Left renal cortex interstitium (tissue), 4 donors: ENCODE results near the gene ADAMTS14. TPM values are rescaled to one million over a fixed set of nuclear protein-coding genes. Genes with fewer than 3 reads are reported as not detected.
"Not testable (repeated sequence)": the region's sequence is repeated elsewhere in the genome, so short reads cannot be mapped to it uniquely, and the experiment has no call there.

Experiments
- DNase-seq, 4 donors: peaks; one replicate each; pipeline ENCODE4 v3.0.0-alpha.2; 2013; ENCODE audit warnings: low read depth in 4 of 4, low spot score in 2 of 4, missing footprints in 1 of 4
- polyA plus RNA-seq, 4 donors: library from polyadenylated mRNA; unstranded; fragments of 120-200 nt; gene quantifications; one replicate each; pipeline ENCODE4 v1.2.1, GENCODE V29; 2013; ENCODE audit not compliant: insufficient read length in 4 of 4

The ADAMTS14 gene
- polyA plus RNA-seq, 4 donors, result 0.96 to 1.6 (median 1.4) TPM

DNA sequence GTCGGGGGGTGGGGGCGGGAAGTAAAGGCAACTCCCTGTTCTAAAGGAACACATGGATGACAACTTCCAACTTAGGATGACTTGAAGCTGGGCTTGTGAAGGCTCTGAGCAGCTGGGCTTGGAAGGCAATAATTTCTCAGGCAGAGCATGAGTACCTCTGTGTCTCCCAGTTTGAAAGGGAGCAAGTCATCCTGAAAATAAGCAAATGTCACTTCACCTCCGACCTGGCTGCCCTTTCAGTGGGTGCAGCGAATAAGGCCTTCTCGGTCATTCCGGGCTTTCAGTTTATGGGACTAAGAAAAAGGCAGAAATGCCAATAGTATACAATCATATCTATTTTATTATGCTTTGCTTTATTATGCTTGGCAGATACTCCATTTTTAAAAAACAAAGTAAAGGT is 15.3 kb upstream of the ADAMTS14 start:
- DNase-seq, result no peak

DNA sequence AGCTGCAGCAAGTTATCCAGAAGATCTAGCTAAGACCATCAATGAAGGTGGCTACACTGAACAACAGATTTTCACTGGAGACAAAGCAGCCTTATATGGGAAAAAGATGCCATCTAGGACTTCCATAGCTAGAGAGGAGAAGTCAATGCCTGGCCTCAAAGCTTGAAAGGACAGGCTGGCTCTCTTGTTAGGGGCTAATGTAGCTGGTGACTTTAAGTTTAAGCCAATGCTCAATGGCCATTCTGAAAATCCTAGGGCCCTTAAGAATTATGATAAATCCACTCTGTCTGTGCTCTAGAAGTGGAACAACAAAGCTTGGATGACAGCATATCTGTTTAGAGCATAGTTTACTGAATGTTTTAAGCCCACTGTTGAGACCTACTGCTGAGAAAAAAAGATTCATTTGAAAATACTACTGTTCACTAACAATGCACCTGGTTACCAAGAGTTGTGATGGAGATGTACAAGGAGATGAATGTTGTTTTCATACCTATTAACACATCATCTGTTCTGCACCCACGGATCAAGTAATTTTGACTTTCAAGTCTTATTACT is 13.6 kb upstream of the ADAMTS14 start:
- no peak for DNase-seq

DNA sequence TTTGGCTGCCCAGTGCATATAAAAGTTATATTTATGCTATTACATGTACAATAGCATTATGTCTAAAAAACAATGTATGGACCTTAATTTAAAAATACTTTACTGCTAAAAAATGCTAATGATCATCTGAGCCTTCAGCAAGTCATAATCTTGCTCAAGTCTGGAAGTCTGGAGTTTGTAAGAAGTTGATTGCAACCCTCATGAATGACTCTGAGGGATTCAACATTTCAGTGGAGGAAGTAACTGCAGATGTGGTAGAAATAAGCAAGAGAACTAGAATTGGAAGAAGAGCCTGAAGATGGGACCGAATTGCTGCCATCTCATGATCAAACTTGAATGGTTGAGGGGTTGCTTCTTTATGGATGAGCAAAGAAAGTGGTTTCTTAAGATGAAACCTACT is 13.0 kb upstream of the ADAMTS14 start:
- DNase-seq, result no peak

DNA sequence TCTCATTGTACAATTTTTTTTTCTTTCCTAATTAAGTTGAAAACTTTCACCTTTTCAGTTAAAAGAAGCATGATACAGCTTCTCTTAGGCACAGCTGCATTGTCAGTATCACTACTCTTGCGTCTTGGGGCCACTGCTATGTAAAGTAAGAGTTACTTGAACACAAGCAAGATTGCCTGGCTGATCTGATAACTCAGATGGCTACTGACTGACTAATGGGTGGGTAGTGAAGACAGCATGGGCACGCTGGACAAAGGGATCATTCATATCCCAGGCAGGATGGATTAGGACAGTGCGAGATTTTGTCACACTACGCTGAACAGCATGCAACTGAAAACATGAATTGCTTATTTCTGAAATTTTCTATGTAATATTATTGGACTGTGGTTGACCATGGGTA is 11.6 kb upstream of the ADAMTS14 start:
- DNase-seq, result no peak

DNA sequence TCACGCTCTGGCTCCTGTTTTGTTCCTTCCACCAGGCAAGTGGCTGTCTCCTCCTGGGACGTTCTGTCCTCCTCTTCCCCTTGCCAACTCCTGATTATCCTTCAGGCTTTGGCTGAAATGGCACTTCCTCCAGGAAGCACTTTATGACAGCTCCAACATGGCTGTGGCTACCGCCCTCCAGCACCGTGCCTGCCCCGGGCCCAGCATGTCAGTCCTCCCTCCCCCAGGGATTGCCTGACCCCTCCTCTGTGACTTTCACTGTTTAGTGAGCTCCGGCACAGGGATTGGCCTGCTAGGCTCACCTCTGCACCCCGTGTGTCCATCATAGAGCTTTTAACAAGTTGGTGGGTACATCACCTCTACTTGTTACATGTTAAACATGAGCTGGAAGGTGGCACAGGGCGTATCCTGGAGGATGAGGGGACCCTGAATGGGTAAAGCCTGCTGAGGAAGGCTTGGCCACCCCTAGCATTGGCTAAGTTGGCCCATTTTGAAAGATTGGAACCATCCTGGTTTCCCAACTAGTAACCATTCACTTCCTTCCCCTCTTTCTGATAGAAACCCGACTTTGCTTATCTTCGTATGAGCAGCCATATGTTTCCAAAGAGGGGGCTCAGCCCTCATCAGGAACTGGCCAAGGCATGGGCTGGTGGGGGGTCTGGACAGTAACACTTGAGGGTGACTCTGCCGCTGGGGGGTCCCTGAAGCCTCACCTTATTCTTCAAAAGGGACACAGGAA is 10.5 kb upstream of the ADAMTS14 start:
- no peak for DNase-seq

DNA sequence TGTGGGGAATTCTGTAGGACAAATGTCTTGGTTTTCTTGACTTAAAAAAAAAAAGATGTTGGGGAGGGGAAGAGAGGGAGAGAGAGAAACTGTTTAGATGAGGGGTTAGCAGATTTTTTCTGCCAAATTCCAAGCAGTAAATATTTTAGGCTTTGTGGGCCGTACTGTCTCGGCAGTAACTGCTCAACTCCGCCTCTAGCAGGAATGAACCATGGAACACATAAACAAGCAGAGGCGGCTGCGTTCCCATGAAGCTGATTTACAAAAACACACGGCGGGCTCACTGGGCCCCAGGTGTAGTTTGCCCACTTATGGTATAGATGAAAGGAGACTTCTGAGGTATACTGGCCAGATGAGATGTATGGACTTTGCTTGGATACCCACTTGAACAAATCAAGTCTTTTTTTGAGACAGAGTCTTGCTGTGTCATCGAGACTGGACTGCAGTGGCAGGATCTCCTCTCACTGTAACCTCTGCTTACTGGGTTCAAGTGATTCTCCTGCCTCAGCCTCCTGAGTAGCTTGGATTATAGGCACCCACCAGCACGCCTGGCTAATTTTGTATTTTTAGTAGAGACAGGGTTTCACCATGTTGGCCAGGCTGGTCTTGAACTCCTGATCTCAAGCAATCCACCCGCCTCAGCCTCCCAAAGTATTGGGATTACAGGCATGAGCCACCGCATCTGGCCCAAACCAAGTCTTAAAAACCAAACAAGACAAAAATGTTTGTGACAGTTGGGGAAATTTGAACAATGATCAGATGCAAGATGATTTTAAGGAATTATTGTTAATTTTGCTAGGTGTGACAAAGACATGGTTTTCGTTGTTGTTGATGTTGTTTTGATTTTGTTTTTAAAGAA is 9.7 kb upstream of the ADAMTS14 start:
- DNase-seq, result no peak

DNA sequence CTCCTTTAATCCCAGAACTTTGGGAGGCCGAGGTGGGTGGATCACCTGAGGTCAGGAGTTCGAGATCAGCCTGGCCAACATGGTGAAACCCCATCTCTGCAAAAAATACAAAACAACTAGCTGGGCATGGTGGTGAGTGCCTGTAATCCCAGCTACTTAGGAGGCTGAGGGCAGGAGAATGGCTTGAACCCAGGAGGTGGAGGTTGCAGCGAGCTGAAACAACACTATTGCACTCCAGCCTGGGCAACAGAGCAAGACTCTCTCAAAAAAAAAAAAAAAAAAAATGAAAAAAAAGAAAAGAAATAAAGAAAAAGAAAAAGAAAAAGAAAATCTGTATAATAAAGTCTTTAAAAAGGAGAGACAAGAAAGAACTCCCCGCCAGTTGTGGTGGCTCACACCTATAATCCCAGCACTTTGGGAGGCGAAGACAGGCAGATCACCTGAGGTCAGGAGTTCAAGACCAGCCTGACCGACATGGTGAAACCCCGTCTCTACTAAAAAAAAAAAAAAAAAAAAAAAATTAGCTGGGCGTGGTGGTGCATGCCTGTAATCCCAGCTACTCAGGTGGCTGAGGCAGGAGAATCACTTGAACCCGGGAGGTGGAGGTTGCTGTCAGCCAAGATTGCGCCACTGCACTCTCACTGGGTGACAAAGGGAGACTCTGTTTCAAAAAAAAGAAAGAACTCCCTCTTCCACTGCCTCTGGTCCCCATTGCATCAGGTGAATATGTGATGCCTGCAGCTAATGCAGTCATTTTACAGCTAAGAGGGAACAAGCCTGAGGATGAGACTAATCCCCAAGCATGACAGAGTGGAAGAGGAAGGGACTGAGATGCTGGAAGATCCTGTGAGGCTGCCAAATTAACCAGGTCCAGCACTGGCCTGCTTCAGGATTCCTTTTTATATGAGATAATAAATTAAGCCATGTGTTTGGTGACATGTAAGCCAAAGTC is 8.6 kb upstream of the ADAMTS14 start:
- DNase-seq, result not testable (repeated sequence)

DNA sequence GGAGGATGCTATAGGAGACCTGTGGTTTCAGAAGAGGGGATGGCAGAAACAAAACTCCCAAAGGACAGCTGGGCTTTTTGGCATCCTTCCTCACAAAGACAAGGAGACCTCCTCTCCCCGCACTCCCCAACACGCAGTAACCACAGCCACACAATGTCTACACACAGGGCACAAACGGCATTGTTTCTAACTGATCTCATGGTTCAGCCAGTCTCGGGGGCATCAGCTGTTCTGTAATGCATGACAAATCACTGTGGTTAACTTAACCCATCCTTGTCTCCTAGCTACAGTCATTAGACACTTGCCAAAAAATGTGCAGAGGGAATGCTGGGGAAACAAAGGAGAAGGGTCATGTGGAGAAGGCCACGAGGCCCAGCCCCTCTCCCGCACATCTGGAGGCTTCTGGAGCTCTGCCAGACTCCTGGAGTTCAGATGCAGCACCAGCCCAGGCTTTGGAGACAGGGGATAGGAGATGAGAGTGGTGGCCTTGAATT is 7.6 kb upstream of the ADAMTS14 start:
- no peak for DNase-seq

DNA sequence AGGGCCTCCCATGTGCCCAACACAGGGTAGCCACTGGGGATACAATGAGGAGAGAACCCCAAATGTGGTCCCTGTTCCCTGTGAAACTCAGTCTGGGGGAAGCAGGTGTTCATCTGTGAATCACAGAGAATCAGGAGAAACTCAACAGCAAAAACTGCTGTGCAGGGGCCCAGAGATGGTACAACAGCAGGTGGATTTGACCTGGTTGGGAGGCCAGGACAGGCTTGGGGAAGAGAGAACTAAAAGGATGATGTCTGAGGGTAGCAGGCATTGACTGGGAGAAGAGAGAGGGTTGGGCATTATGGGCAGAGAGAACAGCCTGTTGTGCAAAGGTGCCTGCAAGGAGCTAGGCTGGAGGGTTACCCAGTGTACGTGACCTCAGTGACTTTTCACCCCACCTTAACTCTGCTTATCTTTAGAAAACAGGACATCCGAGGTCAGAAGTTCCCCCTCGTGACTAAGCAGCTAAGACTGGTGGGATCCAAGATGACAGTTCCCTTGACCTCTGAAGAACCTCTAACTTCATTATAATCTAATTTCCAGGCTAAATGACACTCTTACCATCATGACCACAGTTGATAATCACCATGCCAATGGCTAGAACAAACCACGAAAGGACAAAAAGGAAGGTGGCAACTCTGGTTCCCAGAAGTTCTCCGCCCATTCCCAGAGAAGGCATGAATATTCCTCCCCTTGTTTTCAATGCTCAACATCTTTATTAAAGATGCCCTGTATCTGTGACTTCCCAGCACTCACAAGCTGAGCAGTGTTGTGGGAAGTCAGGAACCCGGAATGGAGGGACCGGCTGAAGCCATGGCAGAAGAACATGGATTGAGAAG is 5.1 kb upstream of the ADAMTS14 start:
- no peak for DNase-seq

DNA sequence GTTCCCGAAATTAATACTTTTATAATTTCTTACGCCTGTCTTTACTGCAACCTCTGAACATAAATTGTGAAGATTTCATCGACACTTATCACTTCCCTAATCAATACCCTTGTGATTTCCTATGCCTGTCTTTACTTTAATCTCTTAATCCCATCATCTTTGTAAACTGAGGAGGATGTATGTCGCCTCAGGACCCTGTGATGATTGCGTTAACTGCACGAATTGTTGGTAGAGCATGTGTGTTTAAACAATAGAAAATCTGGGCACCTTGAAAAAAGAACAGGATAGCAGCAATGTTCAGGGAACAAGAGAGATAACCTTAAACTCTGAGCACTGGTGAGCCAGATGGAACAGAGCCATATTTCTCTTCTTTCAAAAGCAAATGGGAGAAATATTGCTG is 4.5 kb upstream of the ADAMTS14 start:
- not testable (repeated sequence) for DNase-seq

DNA sequence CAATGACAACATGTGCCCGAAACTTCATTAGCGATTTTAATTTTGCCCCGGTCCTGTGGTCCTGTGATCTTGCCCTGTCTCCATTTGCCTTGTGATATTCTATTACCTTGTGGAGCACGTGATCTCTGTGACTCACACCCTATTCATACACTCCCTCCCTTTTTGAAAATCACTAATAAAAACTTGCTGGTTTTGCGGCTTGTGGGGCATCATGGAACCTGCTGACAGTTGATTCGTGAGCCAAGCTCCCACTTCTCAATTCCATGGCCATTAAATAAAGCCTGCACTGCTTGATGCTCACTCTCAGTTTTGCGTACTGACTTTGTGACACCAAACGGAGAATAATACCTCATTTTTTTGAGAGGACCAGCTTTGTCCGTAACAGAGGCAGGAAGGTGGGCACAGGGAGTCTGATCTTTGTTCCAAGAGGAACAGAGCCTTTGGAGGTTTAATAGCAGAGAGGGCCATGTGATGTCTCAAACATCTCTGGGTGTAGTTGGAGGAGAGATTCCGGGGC is 3.8 kb upstream of the ADAMTS14 start:
- no peak for DNase-seq

DNA sequence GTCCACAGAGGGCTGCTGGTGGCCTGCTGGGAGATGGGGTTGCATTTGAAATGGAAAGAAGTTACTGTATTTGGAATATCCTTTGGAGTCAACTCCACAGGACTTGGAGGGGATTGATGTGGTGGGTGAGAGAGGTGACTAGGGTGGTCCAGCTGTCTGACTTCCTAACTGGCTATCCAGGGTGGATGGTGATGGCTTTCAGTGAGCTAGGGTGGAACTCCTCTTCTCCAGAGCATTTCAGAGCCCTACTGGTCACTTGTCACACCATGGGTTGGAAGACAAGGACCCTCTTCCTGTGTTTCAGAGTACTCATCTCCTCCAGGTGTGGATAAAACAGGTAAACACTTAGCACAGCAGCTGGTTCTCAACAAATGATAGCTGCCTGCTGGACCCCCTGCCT is 3.3 kb upstream of the ADAMTS14 start:
- DNase-seq, result no peak

DNA sequence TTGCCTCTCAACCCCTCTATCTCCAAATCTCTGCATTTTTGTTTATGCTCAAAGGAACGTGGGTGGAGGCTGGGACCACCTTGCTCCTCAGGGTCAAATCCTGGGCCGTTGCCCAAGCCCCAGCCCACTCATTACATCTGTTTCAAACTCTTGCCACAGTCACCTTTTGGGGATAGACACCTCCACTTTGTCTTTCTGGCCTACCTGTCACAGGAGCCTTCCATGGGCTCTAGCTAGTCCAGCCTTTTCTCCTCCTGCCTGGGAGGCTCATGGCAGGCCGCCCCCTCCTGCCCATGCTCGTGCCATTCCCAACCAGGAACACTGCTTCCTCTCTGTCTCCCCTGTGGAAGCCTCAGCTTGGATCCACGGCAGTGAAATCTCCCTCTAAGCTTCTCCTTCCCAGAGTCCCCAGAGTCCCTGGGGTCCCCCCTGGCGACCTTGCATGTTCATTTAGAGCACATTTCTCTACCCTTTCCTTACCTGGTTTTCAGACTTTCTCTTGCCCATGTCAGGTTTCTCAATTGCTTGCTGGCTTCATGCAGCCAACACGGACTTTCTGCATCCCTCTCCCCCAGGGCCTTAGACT is 2.5 kb upstream of the ADAMTS14 start:
- DNase-seq, result no peak

DNA sequence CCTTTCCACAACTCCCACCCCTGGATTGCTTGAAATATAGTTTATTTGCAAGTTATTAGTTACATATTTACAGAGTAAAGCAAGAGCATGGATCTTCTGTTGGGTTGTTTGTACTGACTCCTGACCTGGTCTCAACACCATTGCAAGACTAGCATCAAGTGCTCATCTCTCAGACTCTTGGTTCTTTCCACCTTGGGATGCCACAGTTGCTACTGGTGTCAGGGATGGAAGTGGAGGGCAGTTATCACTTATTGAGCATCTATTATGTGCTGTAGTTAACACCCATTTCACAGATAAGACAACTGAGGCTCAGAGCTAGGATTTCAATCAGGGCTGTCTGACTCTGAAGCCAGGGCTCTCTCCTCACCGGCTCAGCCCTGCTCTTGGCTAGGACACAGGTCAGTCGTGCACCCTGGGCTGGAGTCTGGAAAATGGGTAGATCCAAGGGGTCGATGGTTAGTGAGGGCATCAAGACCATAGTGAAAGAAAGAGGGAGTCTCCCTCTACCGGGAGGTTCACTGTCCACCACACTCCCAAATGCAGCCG is 614 bp upstream of the ADAMTS14 start:
- DNase-seq, result no peak

DNA sequence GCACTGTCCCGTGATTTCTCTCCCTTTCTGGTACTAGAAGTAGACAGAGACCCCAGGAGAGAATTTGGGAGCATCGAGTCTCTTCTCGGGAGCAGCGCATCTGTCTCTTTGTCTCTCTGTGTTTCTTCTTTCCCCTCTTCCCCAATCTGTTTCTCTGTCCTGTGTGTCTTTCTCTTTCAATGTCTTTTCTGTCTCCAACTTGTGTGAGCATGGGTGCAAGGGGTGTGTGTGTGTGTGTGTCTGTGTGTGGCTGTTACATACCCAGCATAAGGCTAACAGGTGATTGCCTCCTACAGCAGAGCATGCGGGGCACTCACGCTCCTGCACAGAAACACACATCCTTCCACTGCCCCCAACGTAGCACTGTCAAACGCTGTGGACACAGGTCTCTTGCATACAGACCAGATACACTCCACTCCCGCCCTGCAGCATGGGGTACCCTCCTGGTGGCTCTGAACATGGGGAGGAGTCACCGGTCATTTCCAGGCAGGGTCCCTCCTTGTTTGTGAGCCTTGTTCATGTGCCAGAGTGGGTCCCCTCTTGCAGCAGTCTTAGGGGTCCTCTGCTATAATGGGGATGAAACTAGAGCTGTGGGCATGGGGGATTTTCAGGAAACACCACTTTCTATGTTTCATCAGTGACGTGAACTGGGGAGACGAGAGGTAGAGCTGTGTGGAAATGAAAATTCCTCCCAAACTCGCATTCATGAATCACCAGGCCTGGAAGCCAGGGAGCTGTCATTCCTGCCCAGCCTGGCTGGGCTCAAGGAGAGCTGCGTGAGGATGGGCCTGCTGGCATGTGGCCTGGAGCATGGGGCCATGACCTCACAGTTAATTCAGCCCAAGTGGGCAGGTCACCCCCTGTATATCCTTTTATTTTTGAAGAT is 980 bp downstream of the ADAMTS14 start:
- DNase-seq, result no peak

DNA sequence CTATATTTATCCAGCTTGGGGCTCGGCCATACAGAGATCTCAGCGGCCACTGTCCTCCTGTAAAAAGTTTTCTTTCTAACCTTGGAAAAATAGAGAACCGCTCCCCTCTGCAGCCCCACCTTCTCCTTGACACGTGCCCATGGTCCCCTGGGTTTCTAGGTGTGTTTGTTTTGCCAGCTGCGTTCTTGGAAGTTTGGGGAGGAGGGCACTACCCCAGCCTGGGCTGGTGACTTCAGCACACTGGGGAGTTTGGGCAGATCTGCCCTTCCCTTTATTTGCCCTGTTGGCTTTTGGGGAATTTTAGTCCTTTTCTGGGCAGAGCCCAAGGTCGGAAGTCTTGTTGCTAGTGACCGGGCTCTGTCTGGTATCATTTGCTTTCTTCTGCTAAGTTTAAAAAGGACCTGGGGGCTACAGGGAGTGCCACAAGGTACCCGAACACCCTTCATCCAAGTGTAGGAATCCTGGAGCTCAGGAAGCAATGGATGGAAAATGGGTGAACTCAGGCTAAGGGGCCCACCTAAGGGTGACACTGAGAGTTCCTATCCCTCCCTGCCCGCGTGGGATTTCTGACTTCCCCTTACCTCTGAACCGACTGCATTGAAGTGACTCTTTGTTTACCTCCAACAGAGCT is 1.7 kb downstream of the ADAMTS14 start:
- DNase-seq, result no peak
